Measurements from ENCODE around the gene MSL3. TPM values are rescaled to one million over a fixed set of nuclear protein-coding genes. Genes with fewer than 3 reads are reported as not detected.
A peak's percentile ranks its signal among the peaks of the same experiment; 100 is the strongest.

Gene MSL3
- total and polyA plus RNA-seq, 2 of the 13 experiments (the other 11 are each of a cell fraction or from before 2014, with no cell fraction given): 7.6 to 10.2 TPM

DNA sequence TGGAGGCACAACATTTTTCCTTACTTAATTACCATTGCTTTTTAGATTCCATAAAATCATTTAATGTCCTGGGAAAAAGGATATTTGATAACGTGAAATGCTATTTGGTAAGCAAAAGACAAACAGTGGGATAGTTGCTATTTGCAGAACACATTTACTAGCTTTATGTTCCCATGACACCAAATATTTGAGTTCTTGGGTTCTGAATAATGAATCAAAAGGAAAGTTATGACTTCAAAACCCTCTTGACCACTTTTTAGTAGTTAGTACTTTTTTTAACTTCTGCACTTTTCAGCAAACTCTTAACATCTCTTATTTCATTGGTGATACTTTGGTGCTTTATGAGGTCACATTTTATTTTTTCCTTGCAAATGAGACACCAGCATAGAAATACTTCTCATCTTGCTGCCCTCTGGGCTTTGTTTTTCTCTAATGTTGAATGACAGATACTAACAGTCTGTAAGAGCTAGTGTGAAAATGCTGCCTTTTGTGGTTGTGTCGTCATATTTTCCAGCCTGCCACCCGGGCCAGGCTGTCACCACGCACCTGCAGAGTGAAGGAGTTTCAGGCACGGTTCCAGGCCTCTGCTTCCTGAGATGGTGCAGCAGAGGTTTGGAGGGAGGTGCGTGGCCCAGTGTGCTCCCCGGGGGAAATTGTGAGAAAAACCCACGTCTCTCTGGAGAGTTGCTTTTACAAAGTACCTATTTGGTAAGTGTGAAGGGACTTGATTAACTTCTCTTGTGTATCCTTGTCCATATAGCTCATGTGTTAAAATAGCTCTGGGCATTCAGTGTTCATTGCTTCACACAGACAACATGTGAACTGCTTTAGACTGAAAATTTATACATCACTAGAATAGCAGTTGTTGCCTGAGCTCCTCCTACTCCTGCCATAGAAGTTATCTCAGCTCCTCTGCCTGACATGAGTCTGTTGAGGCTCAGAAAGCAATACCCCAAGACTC is 34.7 kb downstream of the MSL3 start:
- no peak overlapping the region for H3K27ac ChIP-seq (ENCODE audit: extremely low read length, insufficient read depth, low read length)
- H3K4me1 ChIP-seq (ENCODE audit: insufficient read depth, low read length): no peaks in the 10 kb centered on the region
- intact Hi-C loops (cut with micrococcal nuclease; ENCODE audit: unreplicated experiment): no loop called here
- no peaks in the 10 kb centered on the region for H3K9me3 ChIP-seq (ENCODE audit: low read length)
- no peaks in the 10 kb centered on the region for H3K27me3 ChIP-seq (ENCODE audit: control insufficient read depth in 1 of 2, insufficient read depth in 2 of 2, low read length in 2 of 2)
- no TSS peak for BruUV-seq (replicated peaks)
- H3K9ac ChIP-seq (ENCODE audit: insufficient read depth, low read depth, low read length): no peak overlapping the region
- ChIA-PET POLR2A (no interaction called here), CTCF (ENCODE audit: low intra/inter-chr PET ratio, low total read pairs) (no interaction called here)
- H4K20me1 ChIP-seq (ENCODE audit: insufficient read depth, low read length): no peaks in the 10 kb centered on the region
- TF ChIP-seq, protein P1, sequence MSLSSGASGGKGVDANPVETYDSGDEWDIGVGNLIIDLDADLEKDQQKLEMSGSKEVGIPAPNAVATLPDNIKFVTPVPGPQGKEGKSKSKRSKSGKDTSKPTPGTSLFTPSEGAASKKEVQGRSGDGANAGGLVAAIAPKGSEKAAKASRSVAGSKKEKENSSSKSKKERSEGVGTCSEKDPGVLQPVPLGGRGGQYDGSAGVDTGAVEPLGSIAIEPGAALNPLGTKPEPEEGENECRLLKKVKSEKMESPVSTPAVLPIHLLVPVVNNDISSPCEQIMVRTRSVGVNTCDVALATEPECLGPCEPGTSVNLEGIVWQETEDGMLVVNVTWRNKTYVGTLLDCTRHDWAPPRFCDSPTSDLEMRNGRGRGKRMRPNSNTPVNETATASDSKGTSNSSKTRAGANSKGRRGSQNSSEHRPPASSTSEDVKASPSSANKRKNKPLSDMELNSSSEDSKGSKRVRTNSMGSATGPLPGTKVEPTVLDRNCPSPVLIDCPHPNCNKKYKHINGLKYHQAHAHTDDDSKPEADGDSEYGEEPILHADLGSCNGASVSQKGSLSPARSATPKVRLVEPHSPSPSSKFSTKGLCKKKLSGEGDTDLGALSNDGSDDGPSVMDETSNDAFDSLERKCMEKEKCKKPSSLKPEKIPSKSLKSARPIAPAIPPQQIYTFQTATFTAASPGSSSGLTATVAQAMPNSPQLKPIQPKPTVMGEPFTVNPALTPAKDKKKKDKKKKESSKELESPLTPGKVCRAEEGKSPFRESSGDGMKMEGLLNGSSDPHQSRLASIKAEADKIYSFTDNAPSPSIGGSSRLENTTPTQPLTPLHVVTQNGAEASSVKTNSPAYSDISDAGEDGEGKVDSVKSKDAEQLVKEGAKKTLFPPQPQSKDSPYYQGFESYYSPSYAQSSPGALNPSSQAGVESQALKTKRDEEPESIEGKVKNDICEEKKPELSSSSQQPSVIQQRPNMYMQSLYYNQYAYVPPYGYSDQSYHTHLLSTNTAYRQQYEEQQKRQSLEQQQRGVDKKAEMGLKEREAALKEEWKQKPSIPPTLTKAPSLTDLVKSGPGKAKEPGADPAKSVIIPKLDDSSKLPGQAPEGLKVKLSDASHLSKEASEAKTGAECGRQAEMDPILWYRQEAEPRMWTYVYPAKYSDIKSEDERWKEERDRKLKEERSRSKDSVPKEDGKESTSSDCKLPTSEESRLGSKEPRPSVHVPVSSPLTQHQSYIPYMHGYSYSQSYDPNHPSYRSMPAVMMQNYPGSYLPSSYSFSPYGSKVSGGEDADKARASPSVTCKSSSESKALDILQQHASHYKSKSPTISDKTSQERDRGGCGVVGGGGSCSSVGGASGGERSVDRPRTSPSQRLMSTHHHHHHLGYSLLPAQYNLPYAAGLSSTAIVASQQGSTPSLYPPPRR (CRISPR knock-in tag; IDR thresholded peaks at IDR 0.05; ENCODE audit: borderline replicate concordance): no peak
- peak; percentile 12; the same call in 1 of the 2 replicates for TF ChIP-seq CREB1 (IDR thresholded peaks at IDR 0.05)
- no peak for TF ChIP-seq CREB1 (CRISPR knock-in tag; IDR thresholded peaks at IDR 0.05)
- in situ Hi-C loops (cut with HindIII; ENCODE audit: extremely low pct_ligation_motif_present, low pct_unique_long_range_greater_than_20kb): no loop called here
- H2AFZ ChIP-seq (ENCODE audit: low read length): no peak overlapping the region
- ATAC-seq (no peak), DNase-seq (ENCODE audit: low spot score) (no peak), FAIRE-seq (no peak)
- H3K4me2 ChIP-seq (ENCODE audit: low read depth, low read length): no peak overlapping the region
- no peaks in the 10 kb centered on the region for H3K79me2 ChIP-seq (ENCODE audit: insufficient read depth, low read length)
- H3K36me3 ChIP-seq (replicated peaks in 1 of 2; ENCODE audit: control insufficient read depth in 1 of 2, insufficient read depth in 2 of 2, low read length in 2 of 2): no peaks in the 10 kb centered on the region
- no peak overlapping the region for H3K4me3 ChIP-seq (replicated peaks in 1 of 3; ENCODE audit: insufficient read depth in 1 of 3, low read depth in 2 of 3, low read length in 3 of 3)
- 0% methylated on average over 2 of the region's 8 CpGs for WGBS (ENCODE audit: low lambda C conversion rate)
